T-helper 2 cell treated with Interferon-gamma antibody and Interleukin-4, amounts not matched to agents 100 ng/mL and 5 ng/mL, for 36 hours (primary cell): ENCODE results near the gene CARD9. TPM values are rescaled to one million over a fixed set of nuclear protein-coding genes. Genes with fewer than 3 reads are reported as not detected.
"Not testable (repeated sequence)": the region's sequence is repeated elsewhere in the genome, so short reads cannot be mapped to it uniquely, and the experiment has no call there.

Experiments
- intact Hi-C: fragments of 100-400 bp; cut with micrococcal nuclease; formaldehyde crosslinking; loops from one replicate; pipeline ENCODE4 v1.15.1; 2023
- total RNA-seq: library from RNA; stranded (reverse); gene quantifications from 2 replicates; pipeline ENCODE4 v1.2.3, GENCODE V29; 2022

The CARD9 gene
- total RNA-seq, 1 donor from 2014 or later, result 3.8 TPM

DNA sequence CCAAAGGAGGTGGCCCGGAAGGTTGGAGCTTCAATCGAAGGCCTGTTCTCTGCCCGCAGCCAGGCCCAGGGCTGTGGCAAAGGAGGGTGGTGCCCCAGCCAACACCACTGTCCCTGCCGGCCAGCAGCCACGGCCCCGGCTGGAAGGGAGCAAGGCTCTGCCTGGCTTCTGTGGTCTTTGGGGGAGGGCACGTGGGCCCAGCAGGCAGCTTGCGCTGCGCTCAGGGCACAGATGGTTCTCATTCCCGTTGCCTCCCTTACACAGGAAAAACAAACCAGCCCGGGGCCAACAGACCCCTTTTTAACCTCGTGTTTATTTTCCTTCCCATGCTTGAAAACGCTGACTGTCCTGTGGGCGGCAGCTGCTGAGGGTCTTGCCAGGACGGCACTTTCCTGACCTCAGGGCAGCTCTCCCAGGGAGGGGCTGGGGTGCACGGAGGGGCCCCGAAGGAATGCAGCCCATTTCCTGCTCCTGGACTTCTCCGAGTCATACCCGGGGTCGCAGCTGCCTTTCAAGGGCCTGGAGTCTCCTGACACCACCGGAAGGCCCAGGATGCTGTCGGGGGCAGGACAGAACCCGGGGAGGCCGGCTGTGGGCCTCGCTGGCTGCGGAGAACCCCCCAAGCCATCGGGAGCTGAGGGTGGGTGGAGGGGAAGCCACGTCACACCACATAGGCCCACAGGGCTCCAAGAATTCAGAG, 47.3 kb downstream of the CARD9 start:
- intact Hi-C loops, result no loop called here

DNA sequence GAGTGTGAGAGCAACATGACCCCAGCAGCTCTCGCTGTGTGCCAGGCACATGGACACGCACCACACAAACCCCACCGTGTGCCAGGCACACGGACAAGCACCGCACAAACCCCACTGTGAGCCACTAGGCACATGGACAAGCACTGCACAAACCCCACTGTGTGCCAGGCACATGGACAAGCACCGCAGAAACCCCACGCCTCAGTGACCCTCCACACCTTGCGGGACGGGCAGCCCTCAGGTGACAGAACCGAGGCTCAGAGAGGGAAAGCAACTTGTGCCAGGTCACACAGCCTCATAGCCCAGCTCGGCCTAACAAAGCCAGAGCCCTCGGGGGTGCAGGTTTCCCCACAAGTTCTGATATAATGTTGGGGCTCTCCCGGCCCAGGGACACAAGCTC, 48.1 kb downstream of the CARD9 start:
- intact Hi-C loops, result no loop called here

DNA sequence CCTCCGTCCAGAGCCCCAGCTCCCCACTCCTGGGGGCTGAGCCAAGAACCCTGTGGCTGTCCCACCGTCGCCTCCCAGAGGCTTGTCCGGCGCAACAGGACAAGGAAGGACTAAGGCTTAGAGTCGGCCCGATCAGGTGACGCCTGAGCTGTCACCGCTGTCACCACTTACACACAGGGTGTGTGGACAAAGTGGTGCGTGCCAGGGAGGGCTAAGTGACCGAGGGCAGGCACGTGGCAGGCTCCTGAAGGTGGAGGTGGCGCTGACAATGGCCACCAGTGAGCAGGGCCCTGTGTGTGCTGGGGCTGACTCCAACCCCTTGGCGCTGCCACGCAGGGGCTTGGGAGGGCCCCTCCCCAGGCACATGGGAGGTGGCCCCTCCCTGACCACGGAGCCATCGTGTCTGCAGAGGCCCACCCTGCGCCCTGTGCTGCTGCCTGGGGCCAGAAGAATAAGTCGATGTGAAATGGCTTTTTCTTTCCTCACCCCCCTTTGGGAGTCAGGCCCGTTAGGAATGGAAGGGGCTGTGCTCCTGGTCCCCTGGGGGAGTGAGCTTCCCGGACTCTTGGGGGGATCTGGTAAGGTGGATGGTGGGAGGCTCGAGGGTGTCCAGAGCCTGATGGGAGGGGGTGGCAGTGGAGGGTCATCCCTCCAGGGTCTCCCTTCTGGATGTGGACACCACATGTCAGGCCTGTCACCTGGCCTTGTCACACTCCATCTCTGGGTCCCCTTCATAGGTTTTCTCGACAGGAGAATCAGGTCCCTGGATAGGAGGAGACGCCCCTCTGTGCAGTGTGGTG, 48.8 kb downstream of the CARD9 start:
- intact Hi-C loops, result no loop called here

DNA sequence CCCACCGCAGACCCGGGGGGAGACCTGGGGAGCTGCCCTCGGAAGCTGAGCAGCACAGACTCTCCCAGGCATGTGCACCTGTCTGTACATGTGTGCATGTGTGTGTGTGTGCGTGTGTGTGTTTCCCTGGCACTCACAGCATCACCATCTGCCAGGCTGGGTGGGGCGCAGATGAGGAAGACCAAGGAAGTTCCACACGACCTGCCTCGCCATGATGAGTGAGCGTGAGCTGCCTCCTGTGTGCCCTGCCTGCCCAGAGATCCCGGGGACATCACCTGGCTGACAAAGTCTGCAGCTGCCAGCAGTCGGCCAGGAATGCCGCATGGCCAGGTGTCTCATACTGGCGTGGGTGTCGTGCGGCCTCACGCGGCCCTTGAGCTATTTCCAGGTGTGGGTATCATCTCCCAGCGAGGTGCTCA, 50.1 kb downstream of the CARD9 start:
- intact Hi-C loops, result no loop called here

DNA sequence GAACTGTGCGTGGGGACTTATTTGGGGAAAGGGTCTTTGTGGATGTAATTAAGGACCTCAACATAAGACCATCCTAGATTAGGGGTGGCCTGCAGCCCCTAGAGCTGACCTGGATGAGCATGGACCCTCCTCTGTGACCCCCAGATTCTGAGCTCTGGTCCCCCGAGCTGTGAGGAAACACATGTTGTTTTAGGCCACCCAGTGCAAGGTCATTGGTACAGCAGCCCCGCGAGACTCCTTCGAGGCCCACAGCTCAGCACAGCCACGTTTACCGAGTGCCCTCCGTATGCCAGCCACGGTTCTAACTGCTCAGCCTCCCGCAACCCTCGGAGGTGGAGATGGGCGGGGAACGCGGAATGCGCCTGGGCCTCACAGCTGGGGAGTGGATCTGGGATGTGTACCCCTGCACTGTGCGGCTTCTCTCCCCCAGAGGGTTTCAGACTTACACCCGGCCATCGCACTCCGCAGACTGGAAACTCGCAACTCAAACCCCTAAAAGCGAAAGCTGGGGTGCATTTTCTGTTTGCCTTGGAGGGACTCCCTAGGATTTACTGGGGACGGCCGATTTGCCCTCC, 50.6 kb downstream of the CARD9 start:
- intact Hi-C loops, result no loop called here

DNA sequence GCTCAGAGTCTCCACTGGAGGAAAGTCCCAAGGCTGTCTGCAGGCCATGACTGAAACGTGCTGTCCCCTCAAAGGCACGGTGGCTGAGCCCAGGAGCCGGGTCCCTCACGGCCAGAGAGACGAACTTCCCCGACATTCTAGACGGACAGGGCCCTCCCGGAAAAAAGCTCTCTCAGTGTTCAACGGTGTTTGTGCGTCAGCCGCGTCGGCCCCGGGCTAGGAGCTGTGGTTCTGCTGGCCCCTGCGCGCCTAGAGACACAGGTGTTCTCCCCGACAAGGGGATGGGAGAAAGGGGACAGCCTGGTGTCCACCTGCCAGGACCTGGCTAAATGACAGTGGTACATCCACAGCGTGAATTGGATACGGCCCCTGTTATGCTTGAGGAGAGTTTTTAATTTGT, 51.9 kb downstream of the CARD9 start:
- intact Hi-C loops, result no loop called here

DNA sequence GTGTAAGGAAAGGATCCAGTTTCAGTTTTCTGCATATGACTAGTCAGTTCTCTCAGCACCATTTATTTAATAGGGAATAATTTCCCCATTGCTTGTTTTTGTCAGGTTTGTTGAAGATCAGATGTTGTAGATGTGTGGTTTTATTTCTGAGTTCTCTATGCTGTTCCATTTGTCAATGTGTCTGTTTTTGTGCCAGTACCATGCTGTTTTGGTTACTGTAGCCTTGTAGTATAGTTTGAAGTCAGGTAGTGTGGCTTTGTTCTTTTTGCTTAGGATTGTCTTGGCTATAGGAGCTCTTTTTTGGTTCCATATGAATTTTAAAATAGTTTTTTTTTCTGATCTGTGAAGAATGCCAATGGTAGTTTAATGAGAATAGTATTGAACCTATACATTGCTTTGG, 52.5 kb downstream of the CARD9 start:
- intact Hi-C loops, result not testable (repeated sequence)

DNA sequence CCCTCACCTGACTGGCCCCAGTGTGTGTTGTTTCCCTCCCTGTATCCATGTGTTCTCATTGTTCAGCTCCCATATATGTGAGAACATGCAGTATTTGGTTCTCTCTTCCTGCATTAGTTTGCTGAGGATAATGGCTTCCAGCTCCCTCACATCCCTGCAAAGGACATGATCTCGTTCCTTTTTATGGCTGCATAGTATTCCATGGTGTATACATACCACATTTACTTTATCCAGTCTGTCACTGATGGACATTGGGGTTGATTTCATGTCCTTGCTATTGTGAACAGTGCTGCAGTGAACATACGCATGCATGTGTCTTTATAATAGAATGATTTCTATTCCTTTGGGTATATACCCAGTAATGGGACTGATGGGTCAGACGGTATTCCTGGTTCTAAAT, 53.5 kb downstream of the CARD9 start:
- intact Hi-C loops, result not testable (repeated sequence)

DNA sequence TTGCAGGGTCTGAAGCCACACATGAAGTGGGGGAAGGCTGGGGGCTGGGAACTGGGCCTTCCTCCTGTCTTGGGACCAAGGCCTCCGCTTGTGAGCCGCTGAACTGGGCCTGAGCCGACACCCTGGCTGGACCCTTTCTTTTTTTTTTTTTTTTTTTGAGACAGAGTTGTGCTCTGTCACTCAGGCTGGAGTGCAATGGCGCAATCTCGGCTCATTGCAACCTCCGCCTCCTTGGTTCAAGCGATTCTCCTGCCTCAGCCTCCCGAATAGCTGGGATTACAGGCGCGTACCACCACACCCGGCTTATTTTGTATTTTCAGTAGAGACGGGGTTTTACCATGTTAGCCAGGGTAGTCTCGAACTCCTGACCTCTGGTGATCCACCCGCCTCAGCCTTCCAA, 54.2 kb downstream of the CARD9 start:
- intact Hi-C loops, result not testable (repeated sequence)

DNA sequence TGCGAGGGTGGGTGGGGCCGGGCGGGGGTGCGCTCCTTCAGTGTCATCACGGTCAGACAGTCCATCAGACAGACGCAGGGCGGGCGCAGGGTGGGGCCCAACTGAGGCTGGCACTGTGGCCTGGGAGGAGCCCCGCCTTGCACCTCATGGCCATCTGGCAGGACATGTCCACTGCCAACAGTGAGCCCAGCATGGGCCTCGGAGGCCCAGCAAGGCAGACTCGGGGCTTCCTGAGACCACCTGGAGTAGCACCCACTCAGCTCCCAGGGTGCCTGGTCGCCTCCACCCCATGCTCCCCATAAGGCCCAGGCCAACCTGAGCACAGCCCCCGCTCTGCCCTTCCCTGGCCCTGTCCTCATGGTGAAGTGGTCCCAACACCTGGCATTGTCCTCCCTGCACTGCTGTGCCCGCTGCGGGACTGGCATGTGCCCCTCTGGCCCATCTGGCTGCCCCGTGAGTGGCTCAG, 54.7 kb downstream of the CARD9 start:
- intact Hi-C loops, result no loop called here

GRCh38 chr9:136318111-136318775, 55.2 kb downstream of the CARD9 start:
- intact Hi-C loops, result no loop called here

GRCh38 chr9:136317695-136318094, 55.8 kb downstream of the CARD9 start:
- intact Hi-C loops, result no loop called here

DNA sequence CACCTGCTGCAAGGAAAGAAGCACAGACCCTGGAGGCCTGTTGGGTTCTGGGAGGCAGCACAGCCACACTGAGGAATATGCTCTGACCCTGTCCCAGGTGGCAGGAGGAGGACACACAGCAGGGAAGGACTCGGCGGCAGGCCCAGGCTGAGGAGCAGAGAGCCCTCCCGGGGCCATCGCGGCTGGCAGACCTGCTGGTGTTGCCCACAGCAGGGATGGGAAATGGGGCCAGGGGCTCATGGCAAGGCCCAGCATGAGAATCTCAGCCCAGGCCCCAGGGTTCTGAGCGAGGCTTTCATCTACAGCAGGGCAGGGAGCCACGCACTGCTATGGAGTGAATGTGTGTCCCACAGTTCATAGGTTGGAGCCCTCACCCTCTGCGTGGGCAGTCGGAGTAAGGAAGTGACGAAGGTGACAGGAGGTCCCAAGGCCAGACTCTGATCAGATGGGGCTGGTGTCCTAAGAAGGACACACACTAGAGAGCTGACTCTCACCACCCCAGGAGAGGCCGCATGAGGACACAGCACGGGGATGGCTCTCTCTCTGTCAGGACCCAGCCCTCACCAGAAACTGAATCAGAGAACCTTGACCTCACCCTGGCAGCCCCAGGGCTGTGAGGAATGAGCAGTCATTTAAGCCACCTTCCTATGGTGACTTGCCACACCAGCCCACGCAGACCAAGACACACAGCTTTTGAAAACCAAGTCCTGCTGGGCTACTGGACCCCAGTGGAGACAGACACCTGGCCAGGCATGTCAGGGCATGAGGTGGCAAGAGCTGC, 56.4 kb downstream of the CARD9 start:
- intact Hi-C loops, result no loop called here

DNA sequence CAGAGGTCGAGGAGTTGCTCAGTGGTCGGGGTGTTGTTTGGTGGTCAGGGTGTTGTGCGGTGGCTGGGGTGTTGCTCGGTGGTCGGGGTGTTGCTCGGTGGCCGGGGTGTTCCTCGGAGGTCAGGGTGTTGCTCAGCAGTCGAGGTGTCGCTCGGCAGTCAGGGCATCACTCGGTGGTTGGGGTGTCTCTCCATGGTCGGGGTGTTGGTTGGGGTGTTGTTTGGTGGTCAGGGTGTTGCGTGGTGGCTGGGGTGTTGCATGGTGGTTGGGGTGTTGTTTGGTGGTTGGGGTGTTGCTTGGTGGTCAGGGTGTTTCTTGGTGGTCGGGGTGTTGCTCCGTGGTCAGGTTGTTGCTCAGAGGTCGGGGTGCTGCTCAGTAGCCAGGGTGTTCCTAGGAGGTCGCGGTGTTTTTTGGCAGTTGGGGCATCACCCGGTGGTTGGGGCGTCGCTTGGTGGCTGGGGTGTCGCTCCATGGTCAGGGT, 57.2 kb downstream of the CARD9 start:
- intact Hi-C loops, result no loop called here

- intact Hi-C loops, result no loop called here
Observed at GRCh38 chr9:136314944-136315343, 58.5 kb downstream of the CARD9 start.

GRCh38 chr9:136314056-136314416, 59.4 kb downstream of the CARD9 start:
- intact Hi-C loops, result no loop called here

Other genes with a start within 250 kb of the CARD9 start
- gene LHX3, start 168.5 kb downstream of the CARD9 start, total RNA-seq, result not detected in 2 replicates
- 14.3 and 15.6 TPM in 2 replicates for gene QSOX2, start 127.9 kb downstream of the CARD9 start, total RNA-seq
- gene CCDC187, start 69.6 kb downstream of the CARD9 start, total RNA-seq, result 0.02 TPM in 1 of 2 replicates, not detected in the other
- gene GPSM1, start 46.1 kb downstream of the CARD9 start, total RNA-seq, result 10.7 and 11.4 TPM in 2 replicates
- 18.8 and 20.0 TPM in 2 replicates for gene DNLZ, start 9.9 kb downstream of the CARD9 start, total RNA-seq
- gene SNAPC4, start 26.5 kb upstream of the CARD9 start, total RNA-seq, result 13.2 and 15.2 TPM in 2 replicates
- gene ENTR1, start 36.9 kb upstream of the CARD9 start, total RNA-seq, result 65.1 and 69.9 TPM in 2 replicates
- 58.5 and 62.4 TPM in 2 replicates for gene PMPCA, start 37.0 kb upstream of the CARD9 start, total RNA-seq
- gene INPP5E, start 66.2 kb upstream of the CARD9 start, total RNA-seq, result 18.5 and 19.5 TPM in 2 replicates
- gene SEC16A, start 109.4 kb upstream of the CARD9 start, total RNA-seq, result 71.0 and 72.5 TPM in 2 replicates
- 66.1 and 67.4 TPM in 2 replicates for gene NOTCH1, start 172.4 kb upstream of the CARD9 start, total RNA-seq